ENCODE measurements around the gene DCDC2.
A peak's percentile ranks its signal among the peaks of the same experiment; 100 is the strongest.
"Not testable (repeated sequence)": the region's sequence is repeated elsewhere in the genome, so short reads cannot be mapped to it uniquely, and the experiment has no call there.

The DCDC2 gene

DNA sequence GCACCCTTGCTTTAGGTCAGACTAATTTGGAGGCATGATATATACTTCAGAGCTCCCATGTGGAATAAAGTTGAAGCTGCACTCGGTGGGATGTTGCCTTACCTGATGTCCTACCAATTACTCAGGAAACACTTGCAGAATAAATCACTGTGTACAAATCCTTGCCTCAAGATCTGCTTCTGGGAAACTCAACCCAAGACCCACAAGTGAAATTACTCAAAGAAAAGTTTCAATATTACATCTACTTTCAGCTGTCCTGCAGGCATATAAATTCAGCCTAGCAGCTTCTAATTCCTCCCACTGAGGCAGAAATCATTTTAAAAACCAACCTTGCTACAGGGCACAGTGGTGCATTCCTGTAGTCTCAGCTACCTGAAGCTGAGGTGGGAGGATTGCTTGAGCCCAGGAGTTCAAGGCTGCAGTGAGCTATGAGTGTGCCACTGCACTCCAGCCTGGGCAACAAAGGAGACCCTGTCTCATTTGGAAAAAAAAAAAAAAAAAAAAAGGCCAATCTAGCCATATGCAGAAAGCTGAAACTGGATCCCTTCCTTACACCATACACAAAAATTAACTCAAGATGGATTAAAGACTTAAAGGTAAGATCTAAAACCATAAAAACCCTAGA, 20.7 kb upstream of the DCDC2 start:
- no peak for DNase-seq

GRCh38 chr6:24376871-24377270, 19.0 kb upstream of the DCDC2 start:
- DNase-seq = no peak

DNA sequence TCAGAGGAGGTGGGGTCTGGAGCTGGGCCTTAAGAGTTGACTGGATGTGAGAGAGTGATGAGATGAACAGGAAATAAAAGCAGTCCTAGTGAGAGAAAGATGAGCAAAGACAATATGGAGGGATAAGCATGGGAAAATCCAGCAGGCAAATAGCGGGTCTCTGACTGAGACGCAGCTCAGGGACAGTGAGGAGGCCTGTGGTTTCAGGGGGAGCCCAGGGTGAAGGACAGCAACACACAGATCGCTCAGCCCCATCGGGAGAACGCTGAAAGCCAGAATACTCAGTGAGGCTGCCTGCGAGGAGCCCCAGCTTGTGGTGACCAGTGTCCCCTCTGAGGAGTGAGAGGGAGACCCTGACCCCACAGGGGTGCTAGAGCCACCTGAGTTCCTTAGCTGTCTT, 16.8 kb upstream of the DCDC2 start:
- DNase-seq = no peak

GRCh38 chr6:24365103-24365633, 7.3 kb upstream of the DCDC2 start:
- not testable (repeated sequence) for DNase-seq

GRCh38 chr6:24362363-24362762, 4.5 kb upstream of the DCDC2 start:
- DNase-seq = not testable (repeated sequence)

- DNase-seq = peak; percentile 84
These were observed 2.0 kb upstream of the DCDC2 start for GRCh38 chr6:24359640-24360454.

DNA sequence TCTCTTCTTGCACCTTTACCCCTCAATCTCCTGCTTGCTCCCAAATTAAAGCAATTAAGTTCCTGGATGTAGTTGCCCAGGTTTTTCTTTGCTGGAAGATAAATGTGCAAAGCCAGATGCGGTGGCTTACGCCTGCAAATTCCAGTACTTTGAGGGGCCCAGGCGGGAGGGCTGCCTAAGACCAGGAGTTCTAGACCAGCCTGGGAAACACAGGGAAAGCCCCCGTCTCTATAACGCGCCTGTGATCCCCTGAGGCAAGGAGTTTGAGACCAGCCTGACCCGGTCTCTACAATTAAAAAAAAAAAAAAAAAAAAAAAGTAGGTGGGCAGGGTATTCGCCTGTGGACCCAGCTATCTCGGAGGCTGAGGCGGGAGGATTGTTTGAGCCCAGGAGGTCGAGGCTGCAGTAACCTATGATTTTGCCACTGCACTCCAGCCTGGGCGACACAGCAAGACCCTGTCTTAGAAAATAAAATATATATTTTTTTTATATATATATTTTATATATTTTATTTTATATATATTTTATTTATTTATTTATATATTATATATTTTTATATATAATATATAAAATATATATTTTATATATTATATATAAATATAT, 461 bp upstream of the DCDC2 start:
- no peak for DNase-seq

- no peak for DNase-seq
These were observed 1.4 kb downstream of the DCDC2 start for GRCh38 chr6:24356310-24356973.

DNA sequence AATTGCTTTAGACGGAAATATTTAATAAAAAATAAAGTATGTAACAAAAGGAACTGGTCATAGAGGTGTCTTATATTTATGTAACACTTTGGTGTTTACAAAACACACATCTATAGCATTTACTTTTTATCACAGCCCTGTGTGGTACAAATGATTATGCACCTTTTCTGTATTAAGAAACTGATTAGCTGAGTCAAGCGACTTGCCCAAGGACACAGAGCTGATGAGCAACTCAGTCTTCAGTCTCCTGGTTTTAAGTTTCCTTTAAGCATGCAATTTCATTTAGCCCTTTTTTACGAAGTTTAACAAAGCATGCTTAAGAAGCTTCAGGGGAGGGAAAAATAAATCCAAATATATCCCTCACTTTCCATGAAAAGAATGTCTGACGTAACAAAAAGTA, 2.5 kb downstream of the DCDC2 start:
- no peak for DNase-seq

DNA sequence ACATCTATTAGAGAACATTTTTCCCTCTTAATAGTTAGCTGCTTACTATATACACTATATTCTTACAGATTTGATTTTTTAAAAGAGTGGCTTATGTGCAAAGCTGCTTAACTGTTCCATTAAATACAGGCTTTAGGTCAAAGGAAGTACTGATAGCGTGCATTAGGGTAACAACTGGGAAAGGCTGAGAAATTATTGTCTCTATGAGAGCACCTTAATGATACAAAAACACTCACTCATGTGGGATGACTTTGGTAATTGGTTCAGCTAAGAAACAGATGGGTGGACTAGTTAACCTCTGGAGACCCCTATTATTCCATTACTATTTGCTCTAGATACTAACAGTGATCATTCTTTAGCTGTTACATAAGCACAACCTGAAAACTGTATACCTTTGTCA, 4.0 kb downstream of the DCDC2 start:
- DNase-seq = no peak

- no peak for DNase-seq
These were observed 5.4 kb downstream of the DCDC2 start for GRCh38 chr6:24352434-24352833.

DNA sequence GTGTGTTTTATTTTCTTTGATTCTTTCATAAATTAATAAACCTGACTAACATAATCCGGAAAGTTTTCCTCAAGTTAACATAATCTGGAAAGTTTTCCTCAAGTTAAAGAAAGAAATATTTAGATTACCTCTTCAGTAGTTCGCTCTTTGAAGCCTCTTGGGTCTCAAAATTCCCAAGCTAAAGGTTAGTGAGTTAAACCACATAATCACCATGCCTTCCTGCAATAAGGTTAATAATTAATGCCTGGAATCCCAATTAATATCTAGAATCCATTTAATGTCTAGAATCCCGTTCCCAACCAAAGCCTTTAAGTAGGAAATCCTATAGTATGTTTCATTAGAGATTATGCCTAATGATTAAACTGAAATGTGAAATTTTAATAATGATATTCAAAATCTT, 12.9 kb downstream of the DCDC2 start:
- DNase-seq = no peak

GRCh38 chr6:24340998-24341938, 16.6 kb downstream of the DCDC2 start:
- DNase-seq = no peak

DNA sequence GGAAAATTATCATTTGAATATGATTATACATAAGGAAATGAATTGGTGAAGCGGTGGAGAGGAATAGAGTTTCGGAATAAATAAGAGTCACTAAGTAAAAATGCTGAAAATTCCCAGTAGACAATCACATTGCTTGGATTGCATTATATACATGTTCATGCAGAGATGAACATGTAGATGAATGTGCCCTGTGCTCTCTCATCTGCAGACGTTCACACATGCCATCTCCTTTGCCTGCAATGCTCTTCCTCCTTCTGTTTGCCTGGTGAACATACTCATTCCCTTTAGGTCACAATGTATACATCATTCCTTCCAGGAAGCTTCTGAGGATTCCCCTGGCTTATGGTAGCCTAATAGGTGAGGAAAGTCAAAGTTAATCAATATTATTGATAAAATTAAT, 17.9 kb downstream of the DCDC2 start:
- no peak for DNase-seq

GRCh38 chr6:24334285-24334684, 23.6 kb downstream of the DCDC2 start:
- no peak for DNase-seq

- DNase-seq = no peak
These were observed 25.5 kb downstream of the DCDC2 start for GRCh38 chr6:24332317-24332716.

- no peak for DNase-seq
These were observed 27.6 kb downstream of the DCDC2 start for GRCh38 chr6:24330137-24330732.

DNA sequence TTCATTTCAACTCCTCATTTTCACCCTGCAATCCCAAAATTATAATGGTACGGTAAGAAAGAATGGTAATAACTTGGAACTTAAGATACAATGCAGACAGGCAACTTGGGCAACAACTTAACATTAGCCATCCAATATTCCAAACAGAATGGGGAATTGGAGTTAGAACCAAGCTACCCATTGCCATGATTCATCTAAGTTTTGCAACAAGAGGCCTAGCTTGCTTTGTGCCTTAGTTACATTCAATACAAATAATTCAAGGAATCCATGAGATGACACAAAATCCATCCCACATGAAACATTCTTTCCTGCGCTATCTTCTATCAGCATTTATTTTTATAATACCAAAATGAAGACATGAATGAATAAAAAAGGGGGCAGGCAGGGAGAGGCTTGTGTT, 28.4 kb downstream of the DCDC2 start:
- no peak for DNase-seq

GRCh38 chr6:24329022-24329421, 28.8 kb downstream of the DCDC2 start:
- DNase-seq = no peak

- DNase-seq = no peak
These were observed 30.1 kb downstream of the DCDC2 start for GRCh38 chr6:24327756-24328155.

DNA sequence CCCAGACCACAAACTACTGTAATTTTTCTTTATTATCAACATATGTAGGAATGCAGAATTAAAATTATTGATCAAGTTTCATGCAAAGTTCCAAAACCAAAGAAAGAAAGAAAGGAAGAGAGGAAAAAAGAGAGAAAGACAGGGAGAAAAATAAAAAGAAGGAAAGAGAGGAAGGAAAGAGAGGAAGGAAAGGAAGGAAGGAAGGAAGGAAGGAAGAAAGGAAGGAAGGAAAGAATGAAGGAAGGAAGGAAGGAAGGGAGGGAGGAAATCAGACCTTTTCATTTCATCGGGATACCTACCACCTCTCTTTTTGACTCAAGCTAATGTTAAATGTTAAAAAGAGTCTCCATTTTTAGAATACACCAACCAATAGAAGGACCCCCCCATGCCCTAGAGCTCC, 31.9 kb downstream of the DCDC2 start:
- DNase-seq = no peak

DNA sequence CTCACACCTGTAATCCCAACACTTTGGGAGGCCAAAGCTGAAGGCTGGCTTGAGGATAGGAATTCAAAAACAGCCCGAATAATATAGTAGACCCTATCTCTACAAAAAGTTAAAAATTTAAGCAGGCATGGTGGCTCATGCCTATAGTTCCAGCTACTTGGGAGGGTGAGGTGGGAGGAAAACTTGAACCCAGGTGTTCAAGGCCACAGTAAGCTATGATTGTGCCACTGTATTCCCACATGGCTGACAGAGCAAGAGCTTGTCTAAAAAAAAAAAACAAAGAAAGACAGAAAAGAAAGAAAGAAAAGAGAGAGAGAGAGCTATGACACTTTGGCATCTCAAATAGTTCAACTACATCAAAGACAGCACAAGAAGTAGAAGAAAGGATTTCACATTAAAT, 33.2 kb downstream of the DCDC2 start:
- DNase-seq = no peak
